Activated CD8-positive, alpha-beta memory T cell treated with anti-CD3 and anti-CD28 coated beads for 24 hours (primary cell): ENCODE results near the gene SAMD14.
"Not testable (repeated sequence)": the region's sequence is repeated elsewhere in the genome, so short reads cannot be mapped to it uniquely, and the experiment has no call there.

Experiments
- DNase-seq: peaks from one replicate; pipeline ENCODE4 v3.0.0-alpha.2; 2020

The SAMD14 gene

DNA sequence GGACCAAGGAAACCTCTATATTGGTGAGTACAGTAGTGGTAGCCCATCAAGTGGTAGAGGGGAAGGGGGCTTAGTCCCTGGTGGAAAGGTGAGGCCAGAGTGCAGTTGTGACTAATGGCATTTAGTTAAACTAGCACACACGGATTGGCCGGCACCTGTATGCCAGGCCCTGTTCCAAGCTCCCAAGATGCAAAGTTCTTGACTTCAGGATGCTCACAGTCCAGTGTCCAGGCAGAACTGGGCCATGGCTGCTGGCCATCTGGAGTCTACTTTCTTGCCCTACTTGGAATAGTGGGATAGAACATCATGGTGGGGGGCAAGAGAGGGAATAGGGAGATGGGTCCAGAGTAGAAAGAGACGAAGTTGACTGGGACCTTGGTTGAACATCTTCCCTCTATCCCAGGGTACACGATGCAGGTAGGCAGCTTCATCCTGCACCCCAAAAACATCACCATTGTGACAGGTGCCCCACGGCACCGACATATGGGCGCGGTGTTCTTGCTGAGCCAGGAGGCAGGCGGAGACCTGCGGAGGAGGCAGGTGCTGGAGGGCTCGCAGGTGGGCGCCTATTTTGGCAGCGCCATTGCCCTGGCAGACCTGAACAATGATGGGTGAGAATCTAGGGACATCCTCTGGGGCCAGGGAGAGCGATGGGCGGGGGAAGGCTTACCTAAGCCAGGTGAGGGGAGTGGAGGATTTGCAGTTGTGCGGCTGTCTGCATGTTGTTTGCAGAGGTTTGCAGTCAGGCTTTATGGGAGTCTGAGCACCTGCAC, 58.9 kb downstream of the SAMD14 start:
- no peak for DNase-seq

DNA sequence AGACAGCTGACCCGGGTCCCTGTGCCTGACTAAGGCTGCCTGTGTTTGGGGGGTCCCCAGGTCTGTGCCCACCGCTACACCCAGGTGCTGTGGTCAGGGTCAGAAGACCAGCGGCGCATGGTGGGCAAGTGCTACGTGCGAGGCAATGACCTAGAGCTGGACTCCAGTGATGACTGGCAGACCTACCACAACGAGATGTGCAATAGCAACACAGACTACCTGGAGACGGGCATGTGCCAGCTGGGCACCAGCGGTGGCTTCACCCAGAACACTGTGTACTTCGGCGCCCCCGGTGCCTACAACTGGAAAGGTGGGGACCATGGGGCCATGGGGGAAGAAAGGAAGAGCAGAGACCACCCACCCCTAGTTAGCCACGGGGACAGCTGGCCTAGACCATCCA, 62.0 kb downstream of the SAMD14 start:
- DNase-seq, result no peak

- DNase-seq, result no peak
These were observed 63.0 kb downstream of the SAMD14 start for GRCh38 chr17:50066995-50067394.

GRCh38 chr17:50065056-50065455, 64.9 kb downstream of the SAMD14 start:
- DNase-seq, result no peak

- DNase-seq, result no peak
These were observed 65.5 kb downstream of the SAMD14 start for GRCh38 chr17:50064253-50065001.

GRCh38 chr17:50063561-50064252, 66.3 kb downstream of the SAMD14 start:
- no peak for DNase-seq

DNA sequence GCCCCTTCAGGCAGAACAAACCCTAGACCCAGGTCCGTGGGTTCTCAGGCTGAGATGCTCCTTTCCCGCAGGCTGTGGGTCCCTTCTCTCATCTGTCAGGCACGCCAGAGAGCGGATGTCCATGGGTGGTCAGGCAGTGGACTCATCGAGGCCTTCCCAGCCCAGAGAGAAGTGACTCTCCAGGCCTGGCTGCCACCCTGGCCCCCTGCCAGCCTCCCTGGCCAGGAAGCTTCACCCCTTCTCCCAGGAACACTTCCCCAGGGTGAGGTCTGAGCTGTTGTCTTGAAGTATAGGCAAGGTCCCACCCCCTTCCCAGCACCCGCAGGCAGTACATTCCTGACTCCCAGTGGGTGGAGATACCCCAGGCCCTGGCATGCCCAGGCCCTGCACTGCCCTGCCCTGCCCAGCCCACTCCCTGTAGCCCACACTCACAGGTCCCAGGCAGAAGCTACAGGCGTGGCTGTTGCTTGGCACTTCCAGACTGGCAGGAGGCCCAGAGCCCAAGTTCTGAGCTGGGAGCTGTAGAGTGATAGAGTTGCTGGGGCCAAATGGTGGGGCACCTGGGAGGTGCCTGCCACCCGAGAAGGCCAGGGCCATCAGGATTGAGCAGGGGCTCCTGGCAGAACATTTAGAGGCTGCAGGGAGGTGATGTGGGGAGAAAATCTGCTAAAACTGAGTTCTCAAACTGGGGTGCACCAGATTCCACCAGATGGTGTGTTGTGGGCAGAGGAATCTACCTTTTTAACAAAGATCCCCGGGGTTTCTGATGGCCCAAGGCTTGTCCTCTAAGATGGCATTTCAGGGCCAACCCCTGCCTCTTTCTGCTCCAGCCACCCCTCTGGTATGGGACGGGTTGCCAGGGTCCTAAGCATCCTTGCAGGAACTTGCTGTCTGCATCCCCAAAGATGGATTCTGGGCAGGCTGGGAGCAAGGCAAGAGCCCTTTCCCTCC, 67.4 kb downstream of the SAMD14 start:
- DNase-seq, result no peak

GRCh38 chr17:50061713-50062045, 68.3 kb downstream of the SAMD14 start:
- DNase-seq, result not testable (repeated sequence)

GRCh38 chr17:50060951-50061712, 68.8 kb downstream of the SAMD14 start:
- DNase-seq, result no peak
